HUES48 (cell line): ENCODE measurements around the gene FTCD.

Source experiments
- H3K27ac ChIP-seq: one replicate; pipeline ENCODE4 v1.7.0; 2013; ENCODE audit warnings: low read depth, low read length, inconsistent platforms
- H3K27me3 ChIP-seq: 2 replicates; pipeline ENCODE4 v1.6.1; 2013; ENCODE audit warnings: mild to moderate bottlenecking, low read length; ENCODE audit not compliant: control insufficient read depth, insufficient read depth
- H3K36me3 ChIP-seq: 2 replicates; pipeline ENCODE4 v1.6.1; 2013; ENCODE audit warnings: low read length; ENCODE audit not compliant: control insufficient read depth, insufficient read depth
- H3K4me1 ChIP-seq: 2 replicates; pipeline ENCODE4 v1.6.1; 2013; ENCODE audit warnings: mild to moderate bottlenecking, low read length; ENCODE audit not compliant: control insufficient read depth, insufficient read depth
- H3K4me3 ChIP-seq: 2 replicates; pipeline ENCODE4 v1.5.1; 2013; ENCODE audit warnings: mild to moderate bottlenecking, low read depth, low read length
- H3K9ac ChIP-seq: 2 replicates; pipeline ENCODE4 v1.6.1; 2013; ENCODE audit warnings: mild to moderate bottlenecking, low read depth, low read length, moderate library complexity
- H3K9me3 ChIP-seq: 2 replicates; pipeline ENCODE4 v1.6.1; 2013; ENCODE audit warnings: low read length; ENCODE audit not compliant: control insufficient read depth, insufficient read depth

FTCD gene

DNA sequence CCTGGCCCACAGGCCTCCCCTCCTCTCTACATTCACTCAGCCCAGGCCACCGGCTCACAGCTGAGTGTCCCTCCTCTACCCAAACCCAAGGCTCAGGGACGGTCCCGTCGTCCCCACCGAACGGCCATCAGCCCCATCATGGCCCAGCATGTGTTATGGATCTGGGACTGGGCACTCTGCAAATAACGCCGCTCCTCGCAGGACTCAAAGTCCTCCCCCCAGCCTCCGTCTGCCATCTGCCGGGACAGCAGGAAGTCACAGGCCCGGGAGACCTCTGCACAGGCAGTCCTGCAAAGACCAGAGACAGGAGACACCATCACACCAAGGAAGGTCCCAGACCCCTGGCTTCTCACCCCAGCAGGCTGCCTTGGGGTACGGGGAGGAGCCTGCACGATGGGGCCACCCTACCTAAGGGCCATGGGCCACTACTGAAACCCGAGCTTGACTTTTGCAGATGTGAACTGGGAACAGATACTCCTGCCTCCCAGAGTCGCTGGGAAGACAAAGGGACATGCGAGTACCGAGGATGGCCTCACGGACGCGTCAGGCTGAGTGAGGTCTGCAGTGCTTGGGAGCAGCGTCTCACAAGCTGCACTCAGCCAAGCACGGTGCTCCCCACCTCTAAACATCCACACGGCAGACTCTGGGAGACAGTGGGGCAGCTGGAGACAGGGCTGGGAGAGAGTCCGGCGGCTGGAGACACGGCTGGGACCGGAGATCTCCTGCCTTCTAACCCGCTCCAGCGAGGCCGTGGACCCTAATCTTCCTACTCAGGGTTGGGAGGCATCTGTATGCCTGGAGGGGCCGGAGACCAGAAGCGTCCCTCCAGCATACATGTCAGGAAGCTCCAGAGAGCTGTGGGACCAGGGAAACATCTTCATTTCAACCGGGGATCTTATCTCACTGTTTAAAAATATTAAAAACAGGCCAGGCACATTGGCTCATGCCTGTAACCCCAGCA, 39.3 kb upstream of the FTCD start:
- H3K36me3 ChIP-seq: peaks cover 88% of the 10 kb centered on the region
- H3K27me3 ChIP-seq: no peaks in the 10 kb centered on the region
- no peak overlapping the region for H3K4me3 ChIP-seq
- no peak overlapping the region for H3K27ac ChIP-seq
- H3K9me3 ChIP-seq: no peaks in the 10 kb centered on the region
- H3K4me1 ChIP-seq: no peaks in the 10 kb centered on the region
- H3K9ac ChIP-seq: no peak overlapping the region

DNA sequence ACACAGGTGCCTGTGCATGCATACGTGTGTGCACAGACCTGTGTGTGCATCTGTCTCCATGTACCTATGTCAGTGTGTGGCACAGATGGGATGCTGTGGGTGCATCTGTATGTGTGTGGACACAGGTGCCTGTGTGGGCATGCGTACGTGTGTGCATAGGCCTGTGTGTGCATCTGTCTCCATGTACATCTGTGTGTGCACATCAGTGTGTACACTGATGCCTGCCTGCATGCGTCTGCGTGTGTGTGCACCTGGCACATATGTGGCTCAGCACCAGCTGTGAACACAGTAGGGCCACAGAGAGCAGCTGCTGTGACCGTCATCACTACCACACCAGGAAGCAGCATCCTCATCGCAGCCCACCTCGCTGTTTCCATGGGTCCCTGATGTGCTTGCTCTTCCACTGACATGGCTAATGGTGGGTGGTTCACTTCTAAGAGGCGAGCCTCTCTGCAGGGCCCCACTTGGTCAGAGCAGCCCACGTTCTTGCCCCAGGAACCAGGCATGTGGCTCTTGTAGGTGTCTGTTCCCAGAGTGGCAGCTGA, 38.5 kb upstream of the FTCD start:
- no peaks in the 10 kb centered on the region for H3K27me3 ChIP-seq
- peaks cover under 1% of the 10 kb centered on the region; the same call in 1 of the 2 replicates for H3K4me1 ChIP-seq
- no peak overlapping the region for H3K9ac ChIP-seq
- no peak overlapping the region for H3K27ac ChIP-seq
- H3K9me3 ChIP-seq: no peaks in the 10 kb centered on the region
- H3K4me3 ChIP-seq: no peak overlapping the region
- H3K36me3 ChIP-seq: peaks cover 81% of the 10 kb centered on the region

DNA sequence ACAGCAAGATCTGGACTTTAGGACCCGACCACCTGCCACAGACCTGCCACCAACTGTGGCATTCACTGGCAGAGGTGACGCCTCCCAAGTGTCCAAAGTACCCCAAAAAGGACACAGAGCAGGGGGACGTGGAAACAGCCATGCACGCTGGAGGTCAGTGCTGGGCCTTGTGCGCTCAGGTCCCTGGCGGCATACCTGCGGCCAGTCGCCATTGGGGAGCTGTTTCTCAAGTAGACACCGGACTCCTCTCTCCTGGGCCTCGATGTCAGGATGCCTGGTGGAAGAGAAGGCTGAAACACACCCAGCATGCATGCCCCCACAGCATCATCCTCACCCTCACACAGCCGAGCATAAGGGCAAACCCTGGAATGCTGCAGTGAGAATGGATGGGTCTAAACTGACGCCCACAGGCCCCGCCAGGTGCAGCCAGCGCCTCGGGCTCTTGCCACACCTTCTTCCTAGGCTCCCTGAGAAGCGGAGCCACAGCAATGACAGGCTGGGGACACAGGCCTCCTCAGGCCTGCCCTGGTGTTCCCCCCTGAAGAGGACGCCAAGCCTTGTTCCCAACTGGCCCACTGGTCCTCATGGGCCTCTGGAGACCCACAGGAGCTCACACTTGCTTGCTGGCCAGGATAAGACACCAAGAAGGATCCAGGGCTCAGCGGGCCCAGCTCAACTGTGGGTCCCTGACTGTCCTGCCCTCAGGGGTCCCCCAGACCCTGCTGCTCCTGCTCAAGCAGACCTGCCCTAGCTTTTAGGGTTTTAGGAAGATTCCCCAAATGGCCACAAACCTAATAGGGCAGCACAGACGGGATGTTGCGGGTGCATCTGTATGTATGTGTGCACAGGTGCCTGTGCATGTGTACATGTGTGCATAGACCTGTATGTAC, 36.6 kb upstream of the FTCD start:
- Histone ChIP-seq H3K9ac (no peak overlapping the region), H3K4me1 (peaks cover 6% of the 10 kb centered on the region), H3K9me3 (no peaks in the 10 kb centered on the region), H3K27ac (no peak overlapping the region), H3K27me3 (no peaks in the 10 kb centered on the region), H3K4me3 (no peak overlapping the region), H3K36me3 (peaks cover 68% of the 10 kb centered on the region)

DNA sequence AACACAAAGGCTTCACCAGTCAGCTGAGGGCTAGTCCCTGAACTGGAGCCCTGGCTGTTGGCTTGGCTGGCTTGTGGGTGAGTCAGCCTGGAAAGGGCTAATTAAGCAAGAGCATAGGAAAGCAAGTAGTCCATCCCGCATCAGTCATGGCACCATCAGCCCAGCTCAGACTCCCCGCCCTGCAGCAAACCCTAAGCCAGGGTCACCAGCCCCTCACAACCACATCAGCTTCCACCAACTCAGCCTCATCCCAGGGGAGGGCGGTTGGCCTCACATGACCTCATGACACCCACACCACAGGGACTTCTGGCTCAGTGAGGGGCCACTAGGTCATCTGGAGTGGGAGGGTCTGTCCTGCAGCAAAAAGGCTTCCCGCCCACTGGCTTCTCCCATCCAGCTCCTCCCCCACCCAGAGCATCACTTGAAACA, 35.9 kb upstream of the FTCD start:
- Histone ChIP-seq H3K9me3 (no peaks in the 10 kb centered on the region), H3K9ac (no peak overlapping the region), H3K27me3 (no peaks in the 10 kb centered on the region), H3K27ac (no peak overlapping the region), H3K4me3 (no peak overlapping the region), H3K4me1 (peaks cover 6% of the 10 kb centered on the region), H3K36me3 (peaks cover 62% of the 10 kb centered on the region)

DNA sequence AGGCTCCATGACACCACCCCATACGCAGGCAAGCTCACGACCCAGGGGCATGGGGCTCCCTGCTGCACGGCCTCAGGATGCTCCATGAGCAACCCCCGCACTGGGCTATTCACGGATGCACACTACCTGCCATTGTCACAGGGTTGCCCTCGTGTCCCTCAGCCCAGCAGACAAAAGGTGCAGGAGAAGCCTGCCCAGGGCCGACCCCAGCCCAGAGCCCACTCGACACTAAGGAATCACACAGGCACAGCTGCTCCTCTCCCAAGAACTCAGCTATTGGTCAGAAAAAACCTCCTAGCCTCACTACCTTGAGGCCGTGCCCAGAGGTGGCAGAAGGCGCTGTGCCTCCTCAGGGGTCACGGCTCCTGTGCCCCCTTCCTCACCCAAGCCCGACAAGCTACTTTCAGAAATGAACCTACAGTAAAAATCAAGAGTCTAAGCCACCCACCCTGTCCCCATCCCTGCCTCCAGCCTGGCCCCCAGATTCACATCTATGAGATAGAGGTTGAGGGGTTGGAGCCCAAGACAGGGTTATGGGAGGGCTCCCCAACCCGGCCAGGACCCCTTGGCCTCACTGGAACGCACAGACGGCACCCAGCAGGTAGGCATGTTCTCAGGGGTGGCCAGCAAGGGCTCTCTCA, 35.2 kb upstream of the FTCD start:
- no peak overlapping the region for H3K4me3 ChIP-seq
- no peaks in the 10 kb centered on the region for H3K9me3 ChIP-seq
- H3K27me3 ChIP-seq: no peaks in the 10 kb centered on the region
- H3K9ac ChIP-seq: no peak overlapping the region
- H3K4me1 ChIP-seq: peaks cover 6% of the 10 kb centered on the region
- H3K27ac ChIP-seq: no peak overlapping the region
- peaks cover 55% of the 10 kb centered on the region for H3K36me3 ChIP-seq

DNA sequence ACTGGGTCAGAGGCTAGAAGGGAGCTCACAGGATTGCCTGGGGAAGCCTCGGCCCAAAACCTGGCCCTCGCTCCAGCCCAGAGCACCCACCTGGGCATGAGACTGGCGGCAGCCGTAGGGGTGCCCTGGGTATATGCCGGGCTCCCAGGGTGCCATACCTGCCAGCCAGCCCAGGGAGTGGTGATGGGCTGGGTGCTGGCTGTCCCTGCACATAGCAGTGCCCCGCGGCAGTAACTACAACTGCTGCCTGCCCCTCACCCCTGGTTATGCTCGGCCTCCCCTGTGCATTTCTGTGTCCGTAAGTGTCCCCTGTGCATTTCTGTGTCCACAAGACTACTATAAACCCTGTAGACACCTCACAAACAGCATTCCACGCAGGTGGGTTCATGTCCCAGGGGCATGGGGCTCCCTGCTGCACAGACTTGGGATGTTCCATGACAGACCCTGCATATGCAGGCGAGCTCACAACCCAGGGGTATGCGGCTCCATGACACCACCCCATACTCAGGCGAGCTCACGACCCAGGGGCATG, 34.6 kb upstream of the FTCD start:
- H3K27ac ChIP-seq: no peak overlapping the region
- H3K9me3 ChIP-seq: no peaks in the 10 kb centered on the region
- H3K4me1 ChIP-seq: peaks cover 6% of the 10 kb centered on the region
- no peaks in the 10 kb centered on the region for H3K27me3 ChIP-seq
- no peak overlapping the region for H3K9ac ChIP-seq
- no peak overlapping the region for H3K4me3 ChIP-seq
- H3K36me3 ChIP-seq: peaks cover 49% of the 10 kb centered on the region

DNA sequence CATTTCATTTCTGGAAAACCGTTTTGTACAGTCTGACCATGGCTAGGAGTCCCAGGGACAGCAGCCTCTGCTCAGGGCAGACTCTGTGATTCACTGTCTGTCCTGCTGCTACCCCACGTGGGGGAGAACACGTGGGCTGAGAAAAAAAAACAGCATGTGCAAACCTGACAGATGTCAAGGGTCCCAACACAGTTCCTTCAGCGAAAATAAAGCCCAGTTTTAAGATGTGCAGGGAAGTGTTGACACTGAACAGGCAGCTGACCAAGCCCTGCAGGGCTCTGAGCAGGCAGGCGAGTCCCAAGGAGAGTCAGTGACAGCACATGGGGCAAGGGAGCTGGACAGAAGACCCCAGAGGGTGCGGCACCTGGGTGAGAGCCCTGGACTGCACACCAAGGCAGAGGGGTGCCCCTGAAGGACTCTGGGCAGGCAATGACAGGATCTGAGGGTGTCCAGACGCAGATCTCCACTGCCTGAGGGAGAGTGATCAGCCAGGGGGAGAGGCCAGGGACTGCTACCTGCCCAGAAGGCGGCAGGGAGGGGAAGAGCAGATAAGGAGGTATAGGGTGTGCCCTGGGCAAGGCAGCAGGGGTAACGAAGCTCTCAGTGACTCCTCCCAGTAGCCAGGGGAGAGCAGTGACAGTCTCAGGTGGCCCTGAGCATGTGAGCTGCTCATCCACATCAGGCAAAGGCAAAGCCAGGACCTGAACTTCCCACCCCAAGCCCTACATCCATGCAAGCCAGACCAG, 34.0 kb upstream of the FTCD start:
- Histone ChIP-seq H3K27ac (peak overlapping the region; percentile 89), H3K36me3 (peaks cover 43% of the 10 kb centered on the region), H3K9me3 (no peaks in the 10 kb centered on the region), H3K27me3 (no peaks in the 10 kb centered on the region), H3K4me1 (peaks cover 6% of the 10 kb centered on the region), H3K9ac (no peak overlapping the region), H3K4me3 (no peak overlapping the region)

DNA sequence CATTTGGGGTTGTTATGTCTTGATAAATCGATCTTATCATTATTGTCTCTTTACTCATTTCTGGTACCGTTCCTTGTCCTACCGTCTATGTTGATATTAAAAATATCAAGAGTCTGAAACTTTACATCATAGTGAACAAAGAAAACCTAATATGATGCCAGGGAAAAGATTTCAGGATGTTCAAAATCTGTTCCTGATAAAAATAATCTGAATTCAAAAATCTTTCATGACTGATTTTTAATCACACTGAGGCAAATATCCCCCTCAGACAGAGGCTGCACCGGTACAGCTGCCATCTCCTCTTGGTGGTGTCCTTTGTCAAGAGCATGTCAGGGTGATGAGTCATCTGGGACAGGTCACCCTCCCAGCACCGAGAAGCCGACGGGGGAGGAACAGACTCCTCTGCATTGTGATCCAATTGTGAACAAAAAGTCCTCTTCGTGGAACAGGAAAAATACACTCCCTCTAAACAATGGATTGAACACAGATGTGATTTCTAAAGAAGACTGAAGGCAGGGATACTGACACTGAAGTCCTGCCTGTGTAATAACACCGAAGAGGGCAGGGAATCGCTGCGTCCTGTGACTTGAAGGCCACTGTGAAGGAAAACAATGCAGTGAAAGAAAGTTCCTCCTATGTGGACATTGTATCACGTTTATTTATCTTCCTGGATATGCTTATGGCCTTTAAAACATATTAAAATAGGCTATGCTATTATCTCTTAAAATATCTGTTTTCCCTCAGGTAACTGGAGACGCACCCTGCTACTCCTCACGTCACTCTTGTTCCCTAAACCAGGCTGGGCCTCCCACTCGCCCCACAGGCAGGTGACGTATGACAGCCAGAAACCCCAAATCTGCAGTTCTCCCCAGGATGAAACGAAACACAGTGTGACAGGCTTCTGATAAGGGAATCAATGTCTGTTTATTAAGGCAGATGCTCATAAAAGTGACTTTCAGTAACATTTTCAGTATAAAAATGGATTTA, 33.1 kb upstream of the FTCD start:
- H3K9me3 ChIP-seq: no peaks in the 10 kb centered on the region
- peaks cover 6% of the 10 kb centered on the region for H3K4me1 ChIP-seq
- H3K9ac ChIP-seq: no peak overlapping the region
- H3K27ac ChIP-seq: peak overlapping the region; percentile 89
- peaks cover 34% of the 10 kb centered on the region for H3K36me3 ChIP-seq
- H3K27me3 ChIP-seq: no peaks in the 10 kb centered on the region
- no peak overlapping the region for H3K4me3 ChIP-seq

DNA sequence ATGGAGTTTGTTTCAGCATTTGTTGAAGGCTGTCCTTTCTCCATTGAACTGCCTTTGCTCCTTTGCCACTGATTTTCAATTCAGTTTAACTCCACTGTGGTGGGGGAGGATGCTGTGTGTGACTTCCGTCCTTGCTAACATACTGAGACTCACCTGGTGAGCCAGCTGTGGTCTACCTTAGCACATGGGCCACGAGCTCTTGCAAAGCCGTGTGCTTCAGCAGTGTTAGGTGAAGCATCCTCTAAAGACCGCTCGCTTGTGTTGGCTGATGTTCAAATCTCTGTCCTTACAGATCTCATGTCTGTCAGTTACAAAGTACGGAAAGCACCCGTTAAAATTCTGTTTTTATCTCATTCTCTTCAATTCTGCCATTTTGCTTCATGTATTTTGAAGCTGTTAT, 32.4 kb upstream of the FTCD start:
- H3K9me3 ChIP-seq: no peaks in the 10 kb centered on the region
- H3K4me3 ChIP-seq: no peak overlapping the region
- peaks cover 6% of the 10 kb centered on the region for H3K4me1 ChIP-seq
- no peak overlapping the region for H3K27ac ChIP-seq
- peaks cover 27% of the 10 kb centered on the region for H3K36me3 ChIP-seq
- no peak overlapping the region for H3K9ac ChIP-seq
- H3K27me3 ChIP-seq: no peaks in the 10 kb centered on the region
